ENCODE results near the gene DPP6.

DPP6 gene

DNA sequence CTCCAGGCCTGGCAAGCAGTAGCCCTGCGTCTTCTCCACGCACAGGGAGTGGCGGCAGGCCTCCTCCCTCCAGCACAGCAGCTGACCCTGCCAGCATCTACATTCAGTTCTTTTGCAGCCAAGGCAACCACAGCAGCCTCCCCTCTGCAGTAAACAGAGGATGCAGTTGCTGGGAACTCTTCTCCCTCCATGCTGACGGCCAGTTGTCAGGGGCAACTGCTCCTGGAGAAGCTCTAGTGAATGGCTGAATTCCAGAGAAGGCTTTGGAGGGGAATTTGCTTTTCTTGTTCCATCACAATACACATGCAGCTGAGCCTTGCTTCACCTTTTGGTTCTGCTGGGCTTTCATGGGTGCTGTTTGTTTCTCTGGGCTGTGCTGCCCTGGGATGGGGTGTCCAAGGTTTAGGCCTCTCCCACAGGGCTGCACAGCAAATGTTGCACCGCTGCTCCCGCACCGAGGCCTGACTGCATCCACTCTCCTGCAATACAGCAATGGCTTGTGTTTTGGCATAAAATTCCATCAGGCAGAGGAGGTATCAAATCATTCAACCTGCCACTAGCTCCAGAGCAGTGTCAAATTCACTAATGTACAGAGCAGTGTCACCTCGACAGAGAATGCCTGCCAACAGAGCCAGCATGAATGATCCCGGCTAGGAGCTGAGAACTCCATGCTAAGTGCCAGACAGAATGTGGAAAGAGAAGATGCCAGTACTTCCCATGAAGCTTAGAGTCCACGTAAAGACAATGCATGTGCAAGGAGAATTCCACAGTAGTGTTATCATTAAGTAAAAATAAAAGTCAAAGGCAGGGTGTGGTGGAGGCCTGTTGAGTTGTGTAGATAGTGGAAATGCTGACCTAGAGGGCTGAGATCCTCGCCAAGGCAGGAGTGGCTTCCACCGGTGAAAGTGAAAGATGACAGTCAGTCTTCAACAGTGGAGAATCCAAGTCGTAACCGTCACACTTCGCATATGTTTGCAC lies 399.6 kb downstream of the DPP6 start:
- DNase-seq (ENCODE audit: low spot score): peak; percentile 78

DNA sequence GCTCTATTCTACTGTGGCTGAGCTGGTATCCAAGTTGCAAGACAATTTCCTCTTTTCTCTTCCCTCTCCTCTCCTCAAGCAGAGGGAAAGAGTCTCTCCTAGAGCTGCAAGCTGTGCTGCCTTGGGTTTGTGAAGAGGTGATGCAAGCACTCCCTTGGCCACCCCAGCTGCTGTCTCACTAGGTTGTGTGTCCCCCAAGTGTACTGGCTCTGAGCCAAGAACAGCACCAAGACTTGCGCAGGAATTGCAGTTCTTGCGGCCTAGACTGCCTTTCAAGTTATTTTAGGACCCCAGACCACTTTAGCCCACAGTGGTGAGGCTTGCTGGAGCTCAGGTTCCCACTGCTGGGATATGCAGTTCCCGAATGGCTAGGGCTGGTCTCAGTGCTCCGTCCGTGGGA lies 411.6 kb downstream of the DPP6 start:
- no peak for DNase-seq (ENCODE audit: low spot score)

DNA sequence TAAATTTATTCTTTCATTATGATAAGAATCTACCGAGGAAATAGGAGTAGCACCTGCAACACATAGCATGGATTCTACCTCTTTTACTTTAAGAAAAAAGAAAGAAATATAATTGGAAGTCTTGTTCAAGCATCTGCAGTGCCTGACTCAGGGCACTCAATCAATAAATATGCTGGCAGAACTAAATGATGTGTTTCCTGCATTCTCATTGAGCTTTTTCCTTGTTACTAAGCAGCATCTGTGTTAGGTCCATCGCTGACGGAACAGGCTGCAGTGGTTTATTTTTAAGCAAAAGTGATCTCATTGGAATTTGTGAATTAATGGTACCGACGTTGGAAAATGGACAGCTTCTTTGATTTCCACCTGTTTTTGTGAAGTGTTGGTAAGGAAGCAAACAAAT lies 417.5 kb downstream of the DPP6 start:
- DNase-seq (ENCODE audit: low spot score): no peak

DNA sequence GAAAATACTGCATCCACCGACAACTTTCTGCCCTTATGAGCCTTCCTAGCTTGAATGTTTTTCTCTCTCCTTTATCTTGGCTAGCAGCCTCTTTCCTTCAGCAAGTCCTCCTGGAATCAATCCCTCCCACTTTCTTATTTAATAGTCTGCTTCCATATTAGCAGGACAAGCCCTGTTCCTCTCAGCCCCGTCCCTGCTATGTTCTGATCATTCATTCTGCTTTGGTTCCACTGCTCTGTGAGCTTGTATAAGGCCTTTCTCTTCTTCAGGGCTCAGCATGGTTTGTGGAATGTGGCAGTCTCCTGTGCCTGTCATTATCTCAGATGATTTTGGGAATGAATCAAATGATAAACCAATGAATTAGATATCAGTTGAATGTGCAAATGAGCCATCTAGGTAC lies 420.1 kb downstream of the DPP6 start:
- DNase-seq (ENCODE audit: low spot score): peak; percentile 45

DNA sequence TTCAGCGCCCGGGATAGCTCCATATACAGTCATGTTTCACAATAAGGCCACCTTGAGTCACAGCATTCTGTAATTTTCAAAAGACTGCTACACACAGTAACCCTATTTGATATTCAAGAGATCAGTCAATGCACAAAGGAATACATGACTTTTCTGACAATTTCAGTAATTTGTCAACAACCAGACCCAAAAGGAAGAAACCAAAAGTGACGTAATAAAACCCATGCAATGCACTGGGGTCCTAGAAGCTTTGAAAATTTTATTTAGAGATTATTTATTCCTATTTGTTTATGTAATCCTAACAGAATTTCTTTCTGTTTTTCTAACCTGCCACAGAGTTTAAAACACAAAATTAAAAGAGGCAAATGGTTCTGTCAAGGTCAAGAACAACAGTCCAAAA lies 421.2 kb downstream of the DPP6 start:
- no peak for DNase-seq (ENCODE audit: low spot score)

DNA sequence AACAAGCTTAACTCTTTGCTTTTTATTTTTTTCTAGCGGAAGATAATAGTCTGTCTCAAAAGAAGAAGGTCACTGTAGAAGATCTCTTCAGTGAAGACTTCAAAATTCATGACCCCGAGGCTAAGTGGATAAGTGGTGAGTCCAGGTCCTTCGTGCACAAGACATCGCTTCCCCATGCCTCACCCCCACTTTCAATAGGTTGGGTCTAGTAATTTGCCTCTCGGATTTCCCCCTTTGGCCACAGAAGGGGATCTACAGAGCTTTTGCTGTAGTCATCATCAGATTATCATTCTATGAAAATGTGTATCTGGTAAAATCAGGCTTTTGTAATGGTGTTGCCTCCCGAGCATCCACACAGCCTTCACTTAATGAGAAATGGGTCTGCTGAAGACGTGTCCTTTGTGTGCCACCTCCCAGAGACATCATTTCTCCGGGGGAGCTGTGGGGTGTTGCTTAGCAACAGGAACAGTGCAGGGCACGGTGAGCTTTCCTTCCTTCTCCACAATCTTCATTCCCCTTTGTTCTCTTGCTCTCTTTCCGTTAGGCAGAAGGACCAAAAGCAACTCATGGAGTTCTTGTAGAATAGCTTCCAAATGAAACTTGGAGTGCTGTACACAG lies 422.8 kb downstream of the DPP6 start:
- peak; percentile 39 for DNase-seq (ENCODE audit: low spot score)

DNA sequence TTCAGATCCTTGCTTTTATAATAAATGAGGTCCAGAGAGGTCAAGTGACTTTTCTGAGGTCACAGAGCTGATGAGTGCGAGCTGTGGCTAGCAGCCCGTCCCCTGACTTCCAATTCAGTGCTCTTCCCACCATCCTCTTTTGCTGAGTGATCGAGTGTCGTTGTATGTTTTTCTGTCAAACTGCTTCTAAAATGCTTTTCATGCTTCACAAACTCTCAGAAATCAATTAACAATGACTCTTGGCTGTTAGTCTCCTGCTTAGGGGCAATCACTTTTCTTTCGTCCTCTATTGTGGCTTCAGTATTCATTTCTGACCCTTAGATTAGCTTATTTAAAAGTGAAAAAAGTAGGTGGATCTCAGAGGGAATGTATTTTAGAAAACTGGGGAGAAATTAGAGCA lies 423.7 kb downstream of the DPP6 start:
- DNase-seq (ENCODE audit: low spot score): no peak

DNA sequence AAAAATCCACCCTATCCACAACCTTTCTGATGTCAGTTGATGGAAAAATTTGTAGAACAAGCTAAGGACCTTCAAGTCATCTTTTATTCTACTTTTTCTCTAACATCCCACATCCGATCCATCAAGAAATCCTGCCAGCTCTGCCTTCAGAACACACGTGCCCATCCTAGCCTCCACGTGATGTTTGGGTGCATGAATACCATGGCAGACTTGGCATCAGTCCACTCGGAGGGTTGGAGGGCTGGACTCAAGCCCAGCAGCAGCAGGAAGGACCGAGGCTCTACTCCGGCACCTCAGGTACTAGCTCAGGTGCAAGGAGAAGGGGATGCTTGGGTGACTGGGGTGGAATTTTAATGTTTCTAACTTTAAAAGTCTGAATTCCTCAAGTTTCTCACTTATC lies 428.6 kb downstream of the DPP6 start:
- no peak for DNase-seq (ENCODE audit: low spot score)

DNA sequence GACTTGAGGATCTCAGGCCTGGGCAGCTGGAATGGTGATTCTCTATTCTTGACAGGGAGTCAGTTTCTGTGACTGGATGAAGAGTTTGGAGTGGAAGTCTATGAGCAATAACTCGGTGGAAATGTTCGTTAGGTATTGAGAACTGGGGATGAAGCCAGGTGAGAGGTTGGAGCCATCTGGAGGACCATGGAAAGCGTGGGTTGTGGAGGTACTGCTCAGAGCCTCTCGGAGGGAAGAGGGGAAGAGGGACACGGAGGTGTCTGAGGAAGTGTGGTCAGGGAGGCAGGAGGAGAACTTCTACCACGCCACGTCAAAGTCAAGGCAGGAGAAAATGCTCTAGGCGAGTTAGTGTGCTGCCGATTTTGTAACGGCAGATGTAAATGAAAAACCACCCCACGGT lies 430.7 kb downstream of the DPP6 start:
- no peak for DNase-seq (ENCODE audit: low spot score)

DNA sequence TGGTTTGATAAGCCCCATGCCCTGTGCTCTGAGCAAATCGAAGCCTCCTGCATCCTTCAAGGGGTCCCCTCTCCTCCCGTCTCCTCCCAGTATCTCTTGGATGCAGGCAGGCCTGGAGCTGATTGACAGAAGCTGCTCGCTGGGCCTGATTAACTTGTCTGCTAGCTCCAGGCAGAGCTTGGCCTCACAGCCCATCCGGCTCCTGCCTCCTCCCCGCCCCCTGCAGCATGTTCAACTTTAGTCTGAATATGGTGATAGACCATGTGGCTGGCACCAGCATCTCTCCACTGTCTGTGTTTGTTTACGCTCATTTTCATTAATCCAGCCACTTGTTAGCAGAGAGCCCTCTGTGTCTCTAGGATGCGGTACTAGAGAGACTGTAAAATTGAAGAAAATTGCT lies 432.2 kb downstream of the DPP6 start:
- DNase-seq (ENCODE audit: low spot score): peak; percentile 96

DNA sequence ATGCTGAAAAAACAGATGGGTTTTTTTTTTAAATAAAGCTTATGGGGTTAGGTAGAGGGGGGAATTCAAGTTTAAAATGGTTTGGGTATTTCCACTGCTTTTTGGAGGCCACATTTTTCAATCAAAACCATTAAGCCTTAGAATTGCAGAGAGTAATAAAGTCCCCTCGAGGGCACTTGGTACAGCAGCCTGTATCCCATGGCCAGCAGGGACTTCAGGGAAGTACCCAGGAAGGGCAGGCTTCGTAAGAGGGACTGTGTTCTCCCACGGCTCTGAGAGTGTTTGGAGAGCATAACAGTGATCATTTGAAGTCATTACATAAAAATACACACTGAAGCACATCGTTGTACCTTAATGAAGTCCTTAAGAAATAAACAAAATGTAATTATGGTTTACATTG lies 432.7 kb downstream of the DPP6 start:
- peak; percentile 38 for DNase-seq (ENCODE audit: low spot score)

DNA sequence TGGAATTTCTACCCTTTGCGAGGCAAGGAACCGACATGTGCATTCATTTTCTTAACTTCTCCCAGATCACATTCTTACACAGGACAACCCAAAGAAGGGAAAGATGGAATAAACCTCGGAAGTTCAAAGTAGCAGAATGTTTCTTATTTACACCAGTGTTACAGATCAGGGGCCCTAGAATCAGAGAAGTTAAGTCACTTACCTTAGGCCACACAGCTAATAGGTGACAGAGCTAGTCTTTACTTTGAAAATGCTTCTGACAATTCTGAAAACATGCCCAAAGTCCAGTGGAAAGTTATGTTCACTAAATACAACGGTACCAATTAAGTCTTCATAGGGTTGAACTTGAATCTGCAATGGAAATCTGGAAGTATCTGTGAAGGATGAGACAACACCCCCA lies 437.7 kb downstream of the DPP6 start:
- DNase-seq (ENCODE audit: low spot score): no peak

DNA sequence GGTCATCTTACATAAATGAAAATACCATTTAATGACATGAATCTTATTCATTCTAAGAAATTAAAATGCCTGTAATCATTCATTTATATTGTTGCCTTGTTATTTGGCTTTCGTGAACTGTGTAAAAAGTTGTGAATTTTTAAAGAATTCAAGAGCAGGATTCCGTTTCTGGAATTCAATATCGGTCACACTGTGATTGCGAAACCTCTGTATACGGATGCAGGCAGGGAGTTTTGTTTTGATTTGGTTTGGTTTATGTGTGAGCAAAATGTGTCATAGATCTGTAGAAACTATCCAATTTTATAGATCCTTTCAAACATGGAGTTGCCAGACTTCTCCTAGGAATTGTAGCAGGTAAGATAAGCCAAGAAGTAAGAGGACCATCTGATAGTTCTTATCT lies 441.4 kb downstream of the DPP6 start:
- no peak for DNase-seq (ENCODE audit: low spot score)

DNA sequence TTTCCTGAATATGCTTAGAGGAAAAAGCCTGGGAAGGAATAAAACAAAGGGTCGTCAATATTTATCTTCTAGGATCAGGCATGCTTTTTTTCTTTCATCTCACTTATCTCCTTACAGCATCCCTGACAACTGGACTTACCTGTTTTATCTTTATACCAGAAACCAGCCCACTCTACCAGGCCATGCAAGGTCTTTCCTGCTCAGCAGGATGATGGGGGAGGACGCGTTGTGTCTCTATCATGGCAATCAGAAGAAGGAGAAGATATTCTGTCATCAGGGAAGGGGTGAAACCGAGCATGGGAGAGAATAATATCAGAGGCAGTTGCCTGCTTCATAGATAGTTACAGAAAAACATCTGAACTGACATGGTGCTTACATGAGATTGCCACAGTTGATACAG lies 445.6 kb downstream of the DPP6 start:
- no peak for DNase-seq (ENCODE audit: low spot score)

DNA sequence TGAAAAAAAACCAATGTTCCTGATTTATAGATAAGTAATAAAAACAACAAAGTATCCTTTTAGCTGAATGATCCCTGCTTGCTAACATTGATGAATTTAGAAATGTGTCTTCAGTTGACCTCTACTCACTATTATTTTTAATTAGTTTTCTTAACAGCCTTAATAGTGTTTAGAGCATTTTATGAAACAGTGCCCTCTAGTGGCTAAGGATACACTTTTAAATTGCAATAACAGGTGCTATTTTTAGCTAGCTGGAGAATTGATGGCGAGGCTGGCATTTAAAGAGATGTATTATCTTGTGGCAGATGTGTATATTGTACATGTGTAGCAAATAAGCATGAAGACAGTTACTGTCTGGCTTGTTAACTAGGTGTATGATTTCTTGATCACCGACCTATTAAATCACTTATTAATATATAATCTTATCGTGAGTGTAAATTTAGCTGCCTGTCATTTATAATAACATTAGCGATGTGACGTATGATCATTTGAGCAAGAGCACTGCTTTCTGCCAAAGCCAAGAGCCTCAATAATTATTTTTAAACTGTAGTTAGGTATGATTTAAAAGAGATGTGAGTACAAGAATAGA lies 451.9 kb downstream of the DPP6 start:
- DNase-seq (ENCODE audit: low spot score): peak; percentile 73

DNA sequence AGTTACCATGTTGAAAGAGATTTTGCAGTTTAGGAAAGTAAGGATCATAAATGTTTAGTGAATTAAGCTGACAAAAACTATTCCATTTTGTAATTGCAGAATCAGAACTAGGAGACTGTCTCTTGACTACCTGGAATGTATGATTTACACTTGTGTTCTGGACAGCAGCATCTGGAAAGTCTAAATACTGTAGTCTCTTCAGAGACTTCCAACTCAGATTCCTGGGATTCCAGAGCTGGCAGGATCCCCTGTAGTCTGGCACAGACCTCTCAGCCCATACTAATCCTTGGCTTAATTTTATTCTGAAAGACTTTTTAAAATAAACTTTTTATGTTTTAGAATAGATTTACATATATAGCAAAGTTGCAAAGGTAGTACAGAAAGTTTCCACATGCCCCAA lies 452.7 kb downstream of the DPP6 start:
- no peak for DNase-seq (ENCODE audit: low spot score)

DNA sequence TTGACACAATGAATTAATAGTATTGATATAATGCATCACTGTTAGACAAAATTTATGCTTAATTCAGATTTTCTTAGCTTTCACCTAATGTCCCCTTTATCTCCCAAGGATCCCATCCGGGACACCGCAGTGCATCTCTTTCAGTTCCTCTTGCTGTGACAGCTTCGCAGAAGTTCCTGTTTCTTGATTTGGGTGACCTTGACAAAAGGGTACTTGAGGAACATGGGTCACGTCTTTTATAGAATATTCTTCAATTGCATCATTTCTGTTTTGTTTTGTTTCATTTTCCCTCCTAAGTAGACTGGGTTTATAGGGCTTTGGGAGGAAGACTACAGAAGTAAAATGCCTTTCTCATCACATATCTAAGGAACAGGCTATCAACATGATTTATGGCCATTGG lies 453.2 kb downstream of the DPP6 start:
- DNase-seq (ENCODE audit: low spot score): no peak

DNA sequence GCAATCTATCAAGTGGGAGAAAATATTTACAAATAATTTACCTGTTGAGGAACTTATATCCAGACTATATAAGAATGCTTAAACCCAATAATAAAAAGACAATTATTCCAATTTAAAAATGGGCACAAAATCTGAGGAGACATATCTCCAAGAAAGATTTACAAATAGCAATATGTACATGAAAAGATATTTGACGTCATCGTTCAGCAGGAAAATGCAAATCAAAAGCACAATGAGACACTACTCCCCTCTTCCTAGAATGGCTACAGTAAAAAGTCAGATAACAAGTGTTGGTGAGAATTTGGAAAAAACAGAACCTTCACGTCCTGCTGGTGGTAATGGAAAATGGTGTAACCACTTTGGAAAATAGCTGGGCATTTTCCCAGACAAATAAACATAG lies 457.0 kb downstream of the DPP6 start:
- DNase-seq (ENCODE audit: low spot score): no peak

DNA sequence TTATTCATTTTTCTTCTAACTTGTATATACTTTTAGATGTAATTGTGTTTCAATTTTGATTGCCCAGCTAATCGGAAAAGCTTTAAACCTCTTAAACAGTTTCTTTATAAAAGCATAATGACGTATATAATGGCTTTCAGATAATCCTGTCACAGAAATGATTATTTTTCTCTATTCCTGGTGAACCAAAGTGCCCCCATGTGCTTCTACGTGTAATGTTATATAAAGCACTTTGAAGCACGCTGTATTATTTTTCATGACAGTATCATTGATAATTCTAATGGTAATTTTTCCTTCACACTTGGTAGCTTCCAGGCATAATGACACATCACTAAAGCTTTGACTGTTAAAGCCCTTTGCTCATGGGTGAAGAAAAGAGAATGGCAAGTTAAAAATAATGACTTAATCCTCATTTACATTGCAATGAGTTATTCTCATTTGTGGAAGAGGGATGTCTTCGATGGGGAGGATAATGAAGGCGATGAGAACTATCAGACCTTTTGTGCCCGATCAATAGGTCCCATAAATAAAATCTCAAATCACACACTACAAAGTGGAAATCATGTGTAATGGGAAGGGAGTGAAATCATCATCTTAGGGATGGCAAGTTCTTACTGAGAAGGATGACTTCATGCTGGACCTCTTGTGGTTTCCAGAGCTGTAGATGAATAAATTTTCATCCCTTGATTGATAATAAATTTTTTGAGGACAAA lies 460.1 kb downstream of the DPP6 start:
- no peak for DNase-seq (ENCODE audit: low spot score)

DNA sequence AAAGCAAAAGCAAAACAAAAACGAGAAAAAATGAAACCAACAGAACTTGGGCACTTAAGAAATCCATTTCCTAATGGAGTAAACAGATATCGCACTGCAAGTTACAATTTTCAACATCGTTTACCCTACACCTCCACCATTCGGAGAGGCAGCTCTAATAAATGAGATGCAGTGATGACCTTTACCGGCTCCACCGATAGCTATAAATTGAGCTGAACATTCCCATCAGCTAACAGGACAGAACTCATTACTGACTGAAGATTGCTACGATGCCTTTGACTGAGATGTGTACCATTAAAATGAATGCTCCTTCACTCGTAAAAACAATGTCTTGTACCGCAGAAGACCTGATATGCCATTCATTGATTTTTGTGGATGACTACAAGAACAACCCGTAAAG lies 465.6 kb downstream of the DPP6 start:
- DNase-seq (ENCODE audit: low spot score): no peak

DNA sequence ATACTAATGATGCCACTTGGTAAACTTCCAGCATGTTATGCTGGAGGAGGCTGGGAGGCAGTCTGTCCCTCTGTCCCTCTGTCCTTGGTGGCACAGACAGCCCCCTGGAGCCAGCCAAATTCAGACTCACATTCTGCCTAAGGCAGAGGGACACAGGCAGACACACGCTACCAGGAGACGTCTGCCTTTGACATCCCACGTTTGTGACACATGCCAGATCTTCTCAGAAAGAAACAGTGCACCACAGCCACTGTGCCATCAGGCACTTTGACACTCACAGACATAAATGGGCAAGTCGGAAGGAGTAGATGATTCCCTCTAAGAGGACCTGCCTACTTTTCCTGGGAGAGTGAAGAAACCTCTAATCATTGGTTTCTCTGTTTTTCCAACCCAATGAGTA lies 467.0 kb downstream of the DPP6 start:
- peak; percentile 47 for DNase-seq (ENCODE audit: low spot score)

DNA sequence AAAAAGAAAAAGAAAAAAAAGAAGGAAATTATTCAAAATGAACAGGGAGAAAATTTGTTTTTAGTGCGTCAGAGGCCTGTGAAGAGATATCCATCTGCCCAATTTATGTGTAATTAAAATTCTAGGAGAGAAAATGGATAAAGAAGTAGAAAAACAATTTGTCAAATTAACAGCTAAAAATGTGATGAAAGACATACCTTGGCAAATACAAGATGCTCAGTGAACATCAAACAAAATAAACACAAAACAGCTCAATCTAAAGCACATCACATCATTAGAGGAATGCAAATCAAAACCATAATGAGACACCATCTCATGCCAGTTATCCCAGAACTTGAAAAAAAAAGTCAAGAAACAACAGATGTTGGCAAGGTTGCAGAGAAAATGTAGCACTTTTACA lies 477.9 kb downstream of the DPP6 start:
- DNase-seq (ENCODE audit: low spot score): no peak

DNA sequence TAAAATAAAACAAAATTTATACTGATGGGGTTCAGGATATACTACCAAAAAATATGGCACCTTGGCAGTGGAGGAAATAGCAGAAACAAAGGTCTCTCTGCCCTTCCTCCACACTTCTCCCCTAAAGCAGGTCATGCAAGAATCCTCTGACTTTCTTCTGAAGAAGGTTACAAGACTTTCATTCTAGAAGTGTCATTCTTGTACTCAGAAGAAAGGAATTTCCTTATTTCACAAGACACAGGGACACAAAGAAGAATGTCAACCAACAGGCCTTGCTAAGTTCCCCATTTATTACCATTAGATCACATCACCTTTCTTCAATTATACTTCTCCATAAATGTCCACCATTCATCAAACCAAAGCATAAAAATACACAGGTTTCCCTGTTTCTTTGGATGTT lies 480.6 kb downstream of the DPP6 start:
- DNase-seq (ENCODE audit: low spot score): no peak

Data from Ammon's horn (tissue), 1 donor.